Measurements from ENCODE around the gene SPARC.

- TF ChIP-seq YY1 (IDR thresholded peaks at IDR 0.05; ENCODE audit: low read depth): no peak
- TF ChIP-seq RAD21 (IDR thresholded peaks at IDR 0.05; ENCODE audit: low read depth): no peak
- no peak for TF ChIP-seq EP300 (IDR thresholded peaks at IDR 0.05; ENCODE audit: borderline replicate concordance)
- no peak for TF ChIP-seq TEAD4 (IDR thresholded peaks at IDR 0.05)
- TF ChIP-seq TCF12 (IDR thresholded peaks at IDR 0.05; ENCODE audit: low read depth): no peak
- no peak for TF ChIP-seq CEBPB (IDR thresholded peaks at IDR 0.05)
- TF ChIP-seq USF1 (IDR thresholded peaks at IDR 0.05): no peak
- no peak for TF ChIP-seq TAF1 (IDR thresholded peaks at IDR 0.05; ENCODE audit: low read depth)
- TF ChIP-seq CREB1 (IDR thresholded peaks at IDR 0.05; ENCODE audit: low read depth): no peak
These were observed 21.8 kb downstream of the SPARC start for GRCh38 chr5:151664694-151665585.

All from Ishikawa (cell line).